Measurements from ENCODE around the gene PDCD1. TPM values are rescaled to one million over a fixed set of nuclear protein-coding genes. Genes with fewer than 3 reads are reported as not detected.

Gene PDCD1
- total RNA-seq, 1 experiment from 2014 or later = 0.22 TPM

DNA sequence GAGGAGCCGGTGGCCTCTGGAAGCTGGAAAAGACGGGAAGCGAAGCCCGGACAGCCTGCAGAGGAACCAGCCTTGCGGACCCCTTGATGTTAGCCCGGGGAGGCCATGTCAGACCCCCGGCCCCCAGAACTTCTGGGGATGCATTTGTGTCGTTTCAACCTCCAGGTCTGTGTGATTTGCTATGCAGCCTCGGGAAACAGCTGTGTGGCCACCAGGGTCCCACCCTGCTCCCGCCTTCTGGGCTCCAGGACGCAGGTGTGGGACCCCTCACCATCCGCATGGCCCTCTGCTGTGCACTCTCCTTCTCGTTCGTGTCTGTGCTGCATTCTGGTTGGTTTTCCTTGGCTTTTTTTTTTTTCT is 36.5 kb downstream of the PDCD1 start:
- H3K27me3 ChIP-seq (ENCODE audit: insufficient read depth, low read length) = no peaks in the 10 kb centered on the region
- POLR2A ChIA-PET = no interaction called here
- BruUV-seq (replicated peaks) = no TSS peak

More for the DNA sequence above, 36.5 kb downstream of the PDCD1 start:
- Histone ChIP-seq H4K20me1 (ENCODE audit: insufficient read depth) (no peaks in the 10 kb centered on the region), H2AFZ (ENCODE audit: low read depth, low read length, poor library complexity, severe bottlenecking) (no peak overlapping the region), H3K4me3 (replicated peaks in 1 of 2; ENCODE audit: low read depth in 1 of 2, low read length in 2 of 2) (no peak overlapping the region), H3K4me2 (ENCODE audit: low read length) (no peak overlapping the region), H3K36me3 (ENCODE audit: control insufficient read depth in 1 of 2, insufficient read depth in 2 of 2, low read length in 2 of 2) (no peaks in the 10 kb centered on the region), H3K9me3 (ENCODE audit: control insufficient read depth in 1 of 2, insufficient read depth in 1 of 2, low read depth in 1 of 2, low read length in 2 of 2) (peaks cover 0 to 6% of the 10 kb centered on the region in 2 experiments; a peak in 2 of 4 replicates), H3K9me2 (ENCODE audit: insufficient read depth) (no peaks in the 10 kb centered on the region), H3K27ac (ENCODE audit: low read depth, low read length) (no peak overlapping the region), H3K4me1 (ENCODE audit: control insufficient read depth in 1 of 2, insufficient read depth in 2 of 2, low read length in 2 of 2) (no peaks in the 10 kb centered on the region), H3K79me2 (ENCODE audit: insufficient read depth, low read length) (no peaks in the 10 kb centered on the region), H3K9ac (ENCODE audit: low read length) (no peak overlapping the region)
- ChIA-PET RAD21 (ENCODE audit: low non-redundant PET in 1 of 2, low total read pairs in 2 of 2, uncharacterized antibody in 2 of 2, unreplicated experiment in 2 of 2) (no interaction called here), CTCF (no interaction called here)
- TF ChIP-seq, protein P1, sequence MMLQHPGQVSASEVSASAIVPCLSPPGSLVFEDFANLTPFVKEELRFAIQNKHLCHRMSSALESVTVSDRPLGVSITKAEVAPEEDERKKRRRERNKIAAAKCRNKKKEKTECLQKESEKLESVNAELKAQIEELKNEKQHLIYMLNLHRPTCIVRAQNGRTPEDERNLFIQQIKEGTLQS (IDR thresholded peaks at IDR 0.05) = no peak
- TF ChIP-seq SP1 (IDR thresholded peaks at IDR 0.05; ENCODE audit: low read depth) (no peak), MAX (IDR thresholded peaks at IDR 0.05) (no peak), CEBPB (IDR thresholded peaks at IDR 0.05; ENCODE audit: low read depth) (no peak), FOSL1 (IDR thresholded peaks at IDR 0.05; ENCODE audit: low read depth) (no peak), SIN3A (IDR thresholded peaks at IDR 0.05; ENCODE audit: low read depth) (no peak), SRF (IDR thresholded peaks at IDR 0.05; ENCODE audit: low read depth) (no peak), ELF1 (IDR thresholded peaks at IDR 0.05; ENCODE audit: borderline replicate concordance, low read depth) (no peak), POLR2A (IDR thresholded peaks at IDR 0.05; ENCODE audit: borderline replicate concordance, extremely low read depth, insufficient read depth, insufficient read length) (no peak), JUND (IDR thresholded peaks at IDR 0.05) (no peak), EGR1 (IDR thresholded peaks at IDR 0.05; ENCODE audit: low read depth) (no peak), ZFX (IDR thresholded peaks at IDR 0.05) (no peak), YY1 (IDR thresholded peaks at IDR 0.05; ENCODE audit: extremely low read depth, insufficient replicate concordance, low read depth, low read length) (no peak), RAD21 (IDR thresholded peaks at IDR 0.05; ENCODE audit: low read depth) (no peak), EZH2 (IDR thresholded peaks at IDR 0.05) (no peak), CBX3 (IDR thresholded peaks at IDR 0.05; ENCODE audit: low read depth) (no peak), POLR2AphosphoS5 (IDR thresholded peaks at IDR 0.05; ENCODE audit: low read depth, low read length) (no peak)
- TF ChIP-seq, protein P2, sequence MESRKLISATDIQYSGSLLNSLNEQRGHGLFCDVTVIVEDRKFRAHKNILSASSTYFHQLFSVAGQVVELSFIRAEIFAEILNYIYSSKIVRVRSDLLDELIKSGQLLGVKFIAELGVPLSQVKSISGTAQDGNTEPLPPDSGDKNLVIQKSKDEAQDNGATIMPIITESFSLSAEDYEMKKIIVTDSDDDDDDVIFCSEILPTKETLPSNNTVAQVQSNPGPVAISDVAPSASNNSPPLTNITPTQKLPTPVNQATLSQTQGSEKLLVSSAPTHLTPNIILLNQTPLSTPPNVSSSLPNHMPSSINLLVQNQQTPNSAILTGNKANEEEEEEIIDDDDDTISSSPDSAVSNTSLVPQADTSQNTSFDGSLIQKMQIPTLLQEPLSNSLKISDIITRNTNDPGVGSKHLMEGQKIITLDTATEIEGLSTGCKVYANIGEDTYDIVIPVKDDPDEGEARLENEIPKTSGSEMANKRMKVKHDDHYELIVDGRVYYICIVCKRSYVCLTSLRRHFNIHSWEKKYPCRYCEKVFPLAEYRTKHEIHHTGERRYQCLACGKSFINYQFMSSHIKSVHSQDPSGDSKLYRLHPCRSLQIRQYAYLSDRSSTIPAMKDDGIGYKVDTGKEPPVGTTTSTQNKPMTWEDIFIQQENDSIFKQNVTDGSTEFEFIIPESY (IDR thresholded peaks at IDR 0.05; ENCODE audit: extremely low read depth, insufficient replicate concordance, low read length) = no peak
- TF ChIP-seq, protein P3, sequence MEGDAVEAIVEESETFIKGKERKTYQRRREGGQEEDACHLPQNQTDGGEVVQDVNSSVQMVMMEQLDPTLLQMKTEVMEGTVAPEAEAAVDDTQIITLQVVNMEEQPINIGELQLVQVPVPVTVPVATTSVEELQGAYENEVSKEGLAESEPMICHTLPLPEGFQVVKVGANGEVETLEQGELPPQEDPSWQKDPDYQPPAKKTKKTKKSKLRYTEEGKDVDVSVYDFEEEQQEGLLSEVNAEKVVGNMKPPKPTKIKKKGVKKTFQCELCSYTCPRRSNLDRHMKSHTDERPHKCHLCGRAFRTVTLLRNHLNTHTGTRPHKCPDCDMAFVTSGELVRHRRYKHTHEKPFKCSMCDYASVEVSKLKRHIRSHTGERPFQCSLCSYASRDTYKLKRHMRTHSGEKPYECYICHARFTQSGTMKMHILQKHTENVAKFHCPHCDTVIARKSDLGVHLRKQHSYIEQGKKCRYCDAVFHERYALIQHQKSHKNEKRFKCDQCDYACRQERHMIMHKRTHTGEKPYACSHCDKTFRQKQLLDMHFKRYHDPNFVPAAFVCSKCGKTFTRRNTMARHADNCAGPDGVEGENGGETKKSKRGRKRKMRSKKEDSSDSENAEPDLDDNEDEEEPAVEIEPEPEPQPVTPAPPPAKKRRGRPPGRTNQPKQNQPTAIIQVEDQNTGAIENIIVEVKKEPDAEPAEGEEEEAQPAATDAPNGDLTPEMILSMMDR (IDR thresholded peaks at IDR 0.05 in 2 of 3, conservative IDR thresholded peaks at IDR 0.05 in 1 of 3; ENCODE audit: borderline replicate concordance in 1 of 3, insufficient read depth in 1 of 3, low read depth in 2 of 3, low read length in 2 of 3) = no peak
- intact Hi-C loops (cut with micrococcal nuclease) = no loop called here
- DNase-seq (ENCODE audit: low read depth, low spot score) (no peak), ATAC-seq (no peak)

All from HCT116 (cell line).